ENCODE data around the gene KIF26A.
A peak's percentile ranks its signal among the peaks of the same experiment; 100 is the strongest.

KIF26A gene

DNA sequence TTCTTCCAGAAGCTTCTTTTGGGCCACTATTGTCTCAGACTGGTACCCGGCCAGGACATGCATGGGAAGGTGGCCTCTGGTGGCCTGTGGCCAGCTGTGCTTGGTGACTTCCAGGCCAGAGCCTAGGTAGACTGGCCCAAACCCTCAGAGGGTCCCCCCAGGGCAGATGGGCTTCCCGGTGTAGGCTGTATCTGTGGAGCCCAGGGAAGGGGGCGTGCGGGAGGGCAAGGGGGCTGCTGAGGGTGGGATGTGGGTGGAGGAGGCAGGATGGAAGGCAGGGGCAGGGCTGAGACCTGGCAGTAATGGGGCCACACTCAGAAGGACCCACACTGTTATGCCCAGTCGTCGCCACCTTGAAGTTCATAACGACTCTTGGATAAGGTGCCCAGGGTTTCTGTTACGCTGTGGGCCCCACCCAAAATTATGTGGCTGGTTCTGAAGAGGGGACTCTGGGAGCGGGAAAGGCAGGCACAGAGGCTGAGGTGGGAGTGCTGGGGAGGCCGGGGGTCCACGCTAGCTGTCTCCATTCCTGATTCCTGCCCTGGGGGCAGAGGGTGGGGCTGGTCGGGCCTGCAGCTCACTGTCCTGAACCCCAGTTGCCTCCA lies 52.1 kb downstream of the KIF26A start:
- TF ChIP-seq Cebpa-rat (IDR thresholded peaks at IDR 0.05): no peak
- H3K9me3 ChIP-seq (replicated peaks in 1 of 11): no peaks in the 10 kb centered on the region
- H3K36me3 ChIP-seq: no peaks in the 10 kb centered on the region
- peaks cover 2 to 68% (median 38%) of the 10 kb centered on the region in 10 experiments; a peak in 18 of 20 replicates for H3K4me1 ChIP-seq
- no peak overlapping the region for H3K4me2 ChIP-seq
- H3K4me3 ChIP-seq: no peak overlapping the region
- H3K27ac ChIP-seq: no peak overlapping the region
- H3K9ac ChIP-seq: no peak overlapping the region
- no peaks in the 10 kb centered on the region for H3K27me3 ChIP-seq
- peaks cover 0 to 26% (median 0%) of the 10 kb centered on the region in 11 experiments; a peak in 3 of 22 replicates for H4K20me1 ChIP-seq

DNA sequence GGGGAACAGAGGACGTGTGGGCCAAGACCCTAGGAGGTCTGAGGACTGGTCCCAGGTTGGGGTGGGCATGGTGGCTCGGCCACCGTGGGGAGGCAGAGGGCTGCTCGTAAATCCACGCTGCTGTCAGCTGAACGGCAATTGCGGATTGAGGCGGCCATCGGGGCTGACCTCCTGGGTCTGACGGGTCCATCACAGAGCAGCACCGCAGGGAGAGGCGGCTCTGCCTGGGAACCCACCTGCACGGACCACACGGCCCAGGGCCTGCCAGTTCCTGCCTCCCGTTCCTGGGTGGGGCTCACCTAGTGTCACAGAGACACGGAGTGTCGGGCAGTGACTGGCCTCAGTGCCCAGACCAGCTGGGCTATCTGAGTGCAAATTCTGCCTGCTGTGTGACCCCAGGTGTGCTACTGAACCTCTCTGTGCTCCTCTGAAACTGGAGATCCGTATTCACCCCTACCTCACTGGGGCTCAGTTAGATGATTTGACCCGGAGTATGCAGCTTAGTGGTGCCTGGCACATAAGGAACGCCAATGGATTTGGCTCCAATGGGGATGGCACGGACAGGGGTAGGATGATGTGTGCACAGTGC lies 53.1 kb downstream of the KIF26A start:
- peaks cover 11 to 71% (median 42%) of the 10 kb centered on the region in 10 experiments for H3K4me1 ChIP-seq
- no peak overlapping the region for H3K4me2 ChIP-seq
- no peak overlapping the region for H3K27ac ChIP-seq
- no peak overlapping the region for H3K4me3 ChIP-seq
- H3K9me3 ChIP-seq (replicated peaks in 1 of 11): no peaks in the 10 kb centered on the region
- TF ChIP-seq Cebpa-rat (IDR thresholded peaks at IDR 0.05): no peak
- H3K36me3 ChIP-seq: no peaks in the 10 kb centered on the region
- H3K27me3 ChIP-seq: no peaks in the 10 kb centered on the region
- H4K20me1 ChIP-seq: peaks cover 0 to 26% (median 0%) of the 10 kb centered on the region in 11 experiments; a peak in 3 of 22 replicates
- no peak overlapping the region for H3K9ac ChIP-seq

DNA sequence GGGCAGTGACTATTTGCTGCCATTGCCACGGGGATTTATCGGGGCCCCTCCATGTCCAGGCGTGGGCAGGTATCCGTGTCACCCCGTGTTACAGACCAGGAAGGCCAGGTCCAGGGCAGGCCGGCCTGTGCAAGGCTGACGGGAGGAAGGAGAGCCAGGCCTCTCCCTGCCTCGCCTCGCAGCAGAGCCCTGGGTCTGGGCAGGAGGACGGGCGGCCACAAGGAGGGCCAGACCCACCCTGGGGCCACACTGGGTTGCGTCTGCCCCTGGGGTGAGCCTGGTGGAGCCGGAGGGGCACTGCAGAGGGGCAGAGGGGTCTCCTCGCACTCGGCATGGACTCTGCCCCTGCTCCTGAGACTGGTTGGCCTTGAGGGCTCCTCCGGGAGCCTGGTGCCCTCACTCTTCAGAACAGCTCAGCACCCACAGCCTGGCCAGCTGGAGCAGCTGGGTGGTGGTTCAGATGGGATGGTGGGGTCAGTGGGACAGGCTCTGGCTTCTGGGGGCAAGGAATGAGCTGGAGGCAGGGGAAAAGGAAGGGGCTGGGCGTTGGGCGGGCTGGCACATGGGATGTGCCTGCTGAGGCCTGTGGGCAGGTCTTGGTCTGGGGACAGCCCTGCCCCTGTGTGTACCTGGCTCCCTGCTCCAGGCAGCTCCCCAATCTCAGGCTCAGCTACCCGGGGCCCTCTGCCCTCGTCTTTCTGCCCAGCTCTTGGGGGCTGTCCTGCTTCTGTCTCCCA lies 53.9 kb downstream of the KIF26A start:
- Histone ChIP-seq H4K20me1 (peaks cover 0 to 26% (median 0%) of the 10 kb centered on the region in 11 experiments; a peak in 3 of 22 replicates), H3K27ac (no peak overlapping the region; a peak in 1 of 22 replicates), H3K9ac (0 out of 22 replicates have a peak overlapping the region, but pooled peaks of 2 of the 11 experiments have one; percentile 13 to 18), H3K27me3 (no peaks in the 10 kb centered on the region), H3K4me1 (peaks cover 18 to 71% (median 46%) of the 10 kb centered on the region in 10 experiments), H3K4me2 (peak overlapping the region in 6 of 11 experiments; percentile 4 to 34 (median 28); a peak in 6 of 22 replicates), H3K9me3 (replicated peaks in 1 of 11) (no peaks in the 10 kb centered on the region), H3K4me3 (no peak overlapping the region), H3K36me3 (no peaks in the 10 kb centered on the region)
- TF ChIP-seq Cebpa-rat (IDR thresholded peaks at IDR 0.05): no peak

DNA sequence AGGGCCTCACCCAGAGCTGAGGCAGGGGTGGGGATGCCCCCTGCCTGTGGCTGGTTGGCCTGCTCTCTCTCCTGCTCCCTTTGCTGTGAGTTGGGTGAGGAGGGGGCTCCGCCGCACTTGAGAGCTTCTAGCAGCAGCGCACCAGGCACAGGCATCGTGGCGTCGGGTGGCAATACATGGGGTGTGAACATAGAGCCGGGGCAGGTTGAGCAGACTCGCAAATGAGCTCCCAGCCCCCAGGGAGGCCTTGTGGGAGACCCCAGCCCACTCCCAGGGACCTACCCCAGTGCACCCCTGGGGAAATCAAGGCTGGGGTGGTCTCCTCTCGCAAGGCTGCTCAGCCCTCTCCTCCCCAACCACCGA lies 54.5 kb downstream of the KIF26A start:
- Histone ChIP-seq H3K4me3 (no peak overlapping the region), H3K4me2 (peak overlapping the region in 6 of 11 experiments; percentile 4 to 34 (median 28); a peak in 6 of 22 replicates), H3K36me3 (no peaks in the 10 kb centered on the region), H3K27me3 (no peaks in the 10 kb centered on the region), H4K20me1 (peaks cover 0 to 26% (median 0%) of the 10 kb centered on the region in 11 experiments; a peak in 3 of 22 replicates), H3K27ac (no peak overlapping the region), H3K9ac (0 out of 22 replicates have a peak overlapping the region, but pooled peaks of 1 of the 11 experiments have one; percentile 18), H3K4me1 (peaks cover 18 to 73% (median 46%) of the 10 kb centered on the region in 10 experiments), H3K9me3 (replicated peaks in 1 of 11) (no peaks in the 10 kb centered on the region)
- no peak for TF ChIP-seq Cebpa-rat (IDR thresholded peaks at IDR 0.05)

DNA sequence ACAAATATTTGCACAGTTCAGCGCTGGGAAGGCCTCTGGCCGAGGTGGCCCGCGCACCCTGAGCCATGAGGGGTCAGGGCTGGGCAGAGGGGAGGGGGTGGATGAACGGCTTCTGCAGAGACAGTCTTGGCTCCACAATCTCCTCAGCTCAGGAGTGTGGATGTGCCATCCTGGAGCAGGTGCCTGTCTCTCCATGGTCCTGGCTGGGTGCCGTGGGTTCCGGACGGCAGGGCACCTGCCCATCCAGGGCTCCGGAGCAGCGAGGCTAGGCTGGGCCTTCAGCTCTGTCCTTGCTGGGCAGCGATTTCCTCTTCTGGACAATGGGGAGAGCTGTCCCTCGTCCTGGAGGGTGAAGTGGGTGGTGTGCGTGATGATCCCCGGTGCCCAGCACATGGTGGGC lies 55.6 kb downstream of the KIF26A start:
- TF ChIP-seq Cebpa-rat (IDR thresholded peaks at IDR 0.05): no peak
- 0 out of 22 replicates have a peak overlapping the region, but pooled peaks of 1 of the 11 experiments have one; percentile 80 for H3K4me2 ChIP-seq
- no peak overlapping the region for H3K9ac ChIP-seq
- H3K27me3 ChIP-seq: no peaks in the 10 kb centered on the region
- H3K4me3 ChIP-seq: no peak overlapping the region
- peaks cover 0 to 26% (median 0%) of the 10 kb centered on the region in 11 experiments; a peak in 3 of 22 replicates for H4K20me1 ChIP-seq
- H3K27ac ChIP-seq: no peak overlapping the region
- H3K9me3 ChIP-seq (replicated peaks in 1 of 11): no peaks in the 10 kb centered on the region
- peaks cover 18 to 72% (median 44%) of the 10 kb centered on the region in 10 experiments for H3K4me1 ChIP-seq
- no peaks in the 10 kb centered on the region for H3K36me3 ChIP-seq

DNA sequence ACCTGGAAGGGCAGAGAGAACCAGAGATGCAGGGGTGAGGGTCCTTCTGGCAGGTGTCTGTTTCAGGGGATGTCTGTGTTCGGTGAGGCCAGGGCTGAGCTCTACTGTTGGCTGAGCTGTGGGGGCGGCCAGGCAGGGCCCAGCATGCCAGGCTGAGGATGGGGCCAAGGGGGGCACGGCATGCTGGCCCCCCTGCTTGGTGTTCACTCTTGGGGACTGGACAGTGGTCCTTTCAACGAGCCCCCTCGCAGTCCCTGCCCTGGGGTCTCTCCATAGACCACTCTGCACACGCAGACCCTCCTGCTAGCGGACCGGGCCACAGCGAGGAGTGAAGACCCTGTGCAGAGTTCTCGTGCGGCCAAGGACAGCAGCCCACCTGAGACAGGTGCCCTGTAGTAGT lies 56.3 kb downstream of the KIF26A start:
- no peaks in the 10 kb centered on the region for H3K27me3 ChIP-seq
- H3K9me3 ChIP-seq (replicated peaks in 1 of 11): no peaks in the 10 kb centered on the region
- H3K4me2 ChIP-seq: peak overlapping the region in 6 of 11 experiments; percentile 17 to 99 (median 79); a peak in 9 of 22 replicates
- H3K9ac ChIP-seq: no peak overlapping the region
- TF ChIP-seq Cebpa-rat (IDR thresholded peaks at IDR 0.05): no peak
- no peak overlapping the region for H3K27ac ChIP-seq
- no peaks in the 10 kb centered on the region for H3K36me3 ChIP-seq
- H4K20me1 ChIP-seq: peaks cover 0 to 26% (median 0%) of the 10 kb centered on the region in 11 experiments; a peak in 3 of 22 replicates
- no peak overlapping the region for H3K4me3 ChIP-seq
- H3K4me1 ChIP-seq: peaks cover 18 to 76% (median 50%) of the 10 kb centered on the region in 10 experiments

DNA sequence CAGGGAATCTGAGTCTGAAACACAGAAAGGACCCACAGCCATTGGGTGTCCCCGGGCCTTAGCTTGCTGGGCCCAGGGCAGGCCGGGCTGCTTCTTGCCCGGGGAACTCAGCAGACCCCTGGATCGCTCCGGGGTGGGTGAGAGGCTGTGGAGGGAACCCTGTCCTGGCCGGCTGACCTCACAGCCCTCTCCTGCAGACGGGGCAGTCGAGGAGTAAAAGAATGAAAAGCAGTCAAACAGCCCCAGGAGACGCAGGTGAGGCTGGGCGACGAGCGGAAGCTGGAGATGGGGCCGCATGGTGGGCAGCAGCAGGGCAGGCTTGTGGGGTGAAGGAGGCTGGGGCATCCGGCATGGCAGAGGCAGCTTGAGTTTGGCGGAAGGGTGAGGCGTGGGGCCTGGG lies 57.0 kb downstream of the KIF26A start:
- Histone ChIP-seq H3K36me3 (no peaks in the 10 kb centered on the region), H3K9me3 (replicated peaks in 1 of 11) (no peaks in the 10 kb centered on the region), H3K9ac (no peak overlapping the region), H4K20me1 (peaks cover 0 to 25% (median 0%) of the 10 kb centered on the region in 11 experiments; a peak in 3 of 22 replicates), H3K4me3 (no peak overlapping the region), H3K4me1 (peaks cover 19 to 82% (median 54%) of the 10 kb centered on the region in 10 experiments), H3K27me3 (no peaks in the 10 kb centered on the region), H3K27ac (no peak overlapping the region), H3K4me2 (peak overlapping the region; percentile 78 to 99 (median 83); a peak in 21 of 22 replicates)
- TF ChIP-seq Cebpa-rat (IDR thresholded peaks at IDR 0.05): no peak

DNA sequence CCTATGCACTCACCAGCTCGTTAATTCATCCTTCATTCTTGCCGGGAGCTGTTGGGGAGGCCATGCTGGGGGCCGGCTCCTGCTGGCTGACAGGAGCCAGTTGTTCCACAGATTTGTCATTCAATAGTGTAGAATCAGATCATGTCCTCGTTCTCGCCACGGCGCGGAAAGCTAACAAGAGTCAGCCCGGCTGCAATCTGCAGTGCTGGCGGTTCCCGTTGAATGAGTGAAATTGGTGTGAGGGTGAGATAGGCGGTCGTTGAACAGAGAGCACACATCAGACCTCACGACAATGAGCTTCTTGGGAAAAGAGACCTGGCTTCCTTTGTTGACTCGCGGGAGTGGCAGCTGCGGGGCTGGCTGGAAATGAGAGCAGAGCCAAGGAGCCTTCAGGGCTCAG lies 57.5 kb downstream of the KIF26A start:
- Histone ChIP-seq H3K4me2 (peak overlapping the region; percentile 78 to 99 (median 83)), H3K27me3 (peaks cover 0 to 5% (median 0%) of the 10 kb centered on the region in 11 experiments; a peak in 2 of 22 replicates), H3K36me3 (no peaks in the 10 kb centered on the region), H3K9ac (peak overlapping the region in 2 of 11 experiments; percentile 25 to 51; a peak in 2 of 22 replicates), H3K9me3 (replicated peaks in 1 of 11) (no peaks in the 10 kb centered on the region), H3K4me3 (no peak overlapping the region), H4K20me1 (peaks cover 0 to 24% (median 0%) of the 10 kb centered on the region in 11 experiments; a peak in 9 of 22 replicates), H3K4me1 (peaks cover 24 to 87% (median 59%) of the 10 kb centered on the region in 10 experiments), H3K27ac (no peak overlapping the region)
- TF ChIP-seq Cebpa-rat (IDR thresholded peaks at IDR 0.05): no peak
